NCI-H446 (cell line): ENCODE results near the gene MYO15A.

Experiments used
- DNase-seq, 2 experiments: peaks; one replicate each; lab custom pipeline; 2025; lab: John Stamatoyannopoulos, UW

The MYO15A gene

GRCh38 chr17:18159551-18160120 is 51.1 kb downstream of the MYO15A start:
- DNase-seq, result no peak

DNA sequence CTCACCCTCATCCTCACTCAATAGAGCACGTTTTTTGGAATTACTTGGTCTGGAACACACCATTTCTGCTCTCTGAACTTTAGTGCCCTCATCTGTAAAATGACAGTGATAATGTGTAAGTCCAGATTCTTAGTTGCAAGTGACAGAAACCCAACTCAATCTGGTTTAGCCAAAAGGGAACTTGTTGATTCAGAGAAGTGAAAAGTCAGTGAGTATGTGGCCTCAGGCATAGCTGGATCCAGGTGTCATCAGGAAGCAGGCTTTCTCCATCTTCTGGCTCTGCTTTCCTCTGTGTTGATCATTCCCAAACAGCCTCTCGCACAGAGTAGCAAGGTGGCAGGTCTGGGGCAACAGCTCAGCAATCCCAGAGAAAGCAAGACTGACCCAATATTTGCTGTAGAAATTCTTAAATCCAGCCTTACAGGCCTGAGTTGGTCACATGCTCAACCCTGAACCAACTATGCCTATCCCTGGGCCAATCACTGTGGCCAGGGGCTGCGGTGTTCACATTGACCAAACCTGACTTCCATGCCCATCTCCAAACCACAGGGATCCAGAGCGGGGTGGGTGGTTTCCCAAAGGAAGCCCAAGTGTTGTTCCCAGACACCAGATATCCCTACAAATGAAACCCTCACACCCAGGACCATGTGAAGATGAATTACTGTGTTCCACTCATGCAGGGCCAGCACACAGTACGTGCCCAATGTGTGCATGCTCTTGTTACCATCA is 51.7 kb downstream of the MYO15A start:
- DNase-seq, result no peak

DNA sequence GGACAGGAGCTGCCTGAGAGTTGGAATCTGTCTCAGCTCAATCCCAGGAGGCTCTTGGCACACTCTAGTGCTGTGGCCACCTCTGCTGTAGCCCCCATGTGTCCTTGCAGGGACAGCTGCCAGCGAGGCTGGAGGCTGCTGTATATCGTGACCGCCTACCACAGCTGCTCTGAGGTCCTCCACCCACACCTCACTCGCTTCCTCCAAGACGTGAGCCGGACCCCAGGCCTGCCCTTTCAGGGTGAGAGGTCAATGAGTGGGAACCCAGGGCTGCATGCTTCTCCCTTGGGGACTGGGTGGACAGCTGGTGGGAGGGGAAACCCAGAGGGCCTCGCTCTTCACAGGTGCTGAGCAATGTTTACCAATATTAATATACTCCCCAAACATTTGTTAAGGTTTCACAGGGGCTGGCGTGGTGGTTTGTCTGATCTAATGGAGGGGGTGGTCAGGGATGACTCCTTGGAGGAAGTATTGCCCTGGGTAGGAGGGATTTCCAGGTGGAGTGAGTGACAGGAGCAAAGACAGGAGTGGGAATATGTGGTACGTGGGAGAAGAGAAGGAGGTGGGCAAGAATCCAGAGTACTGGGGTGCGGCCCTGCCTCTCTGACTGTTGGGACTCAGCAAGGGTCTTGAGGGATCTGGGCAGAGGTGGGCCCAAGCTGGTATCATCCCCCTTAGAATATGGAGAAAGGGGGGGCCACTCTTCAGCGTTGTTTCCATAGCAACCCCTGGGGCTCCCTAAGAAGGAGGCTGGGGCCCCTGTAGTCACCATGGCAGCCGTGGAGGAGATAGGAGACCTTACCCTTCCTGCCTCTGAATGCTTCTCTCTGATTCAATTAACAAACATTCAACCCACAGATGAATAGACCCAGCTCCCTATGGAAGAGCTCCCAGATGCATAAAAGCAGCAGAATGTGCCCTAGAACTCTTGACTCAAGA is 52.9 kb downstream of the MYO15A start:
- no peak for DNase-seq

GRCh38 chr17:18163547-18163946 is 55.0 kb downstream of the MYO15A start:
- DNase-seq, result no peak

- peak in 1 of 2 experiments; percentile 48 for DNase-seq
These were observed 58.3 kb downstream of the MYO15A start for GRCh38 chr17:18166894-18167293.

DNA sequence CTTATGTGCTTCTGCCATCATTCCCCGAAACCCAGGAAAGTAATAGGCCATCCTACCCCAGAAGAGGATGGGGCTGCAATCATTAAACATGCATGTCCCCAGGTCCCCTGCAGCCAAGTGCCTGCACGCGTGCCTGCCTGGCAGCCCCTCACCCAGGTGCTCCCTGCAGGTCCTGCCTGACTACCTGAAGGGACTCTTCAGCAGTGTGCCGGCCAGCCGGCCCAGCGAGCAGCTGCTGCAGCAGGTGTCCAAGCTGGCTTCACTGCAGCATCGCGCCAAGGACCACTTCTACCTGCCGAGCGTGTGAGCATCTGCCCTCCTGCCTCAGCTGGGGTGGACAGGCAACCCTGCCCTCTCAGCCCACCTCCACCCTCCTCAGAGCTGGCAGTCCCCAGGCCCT is 58.9 kb downstream of the MYO15A start:
- no peak for DNase-seq

DNA sequence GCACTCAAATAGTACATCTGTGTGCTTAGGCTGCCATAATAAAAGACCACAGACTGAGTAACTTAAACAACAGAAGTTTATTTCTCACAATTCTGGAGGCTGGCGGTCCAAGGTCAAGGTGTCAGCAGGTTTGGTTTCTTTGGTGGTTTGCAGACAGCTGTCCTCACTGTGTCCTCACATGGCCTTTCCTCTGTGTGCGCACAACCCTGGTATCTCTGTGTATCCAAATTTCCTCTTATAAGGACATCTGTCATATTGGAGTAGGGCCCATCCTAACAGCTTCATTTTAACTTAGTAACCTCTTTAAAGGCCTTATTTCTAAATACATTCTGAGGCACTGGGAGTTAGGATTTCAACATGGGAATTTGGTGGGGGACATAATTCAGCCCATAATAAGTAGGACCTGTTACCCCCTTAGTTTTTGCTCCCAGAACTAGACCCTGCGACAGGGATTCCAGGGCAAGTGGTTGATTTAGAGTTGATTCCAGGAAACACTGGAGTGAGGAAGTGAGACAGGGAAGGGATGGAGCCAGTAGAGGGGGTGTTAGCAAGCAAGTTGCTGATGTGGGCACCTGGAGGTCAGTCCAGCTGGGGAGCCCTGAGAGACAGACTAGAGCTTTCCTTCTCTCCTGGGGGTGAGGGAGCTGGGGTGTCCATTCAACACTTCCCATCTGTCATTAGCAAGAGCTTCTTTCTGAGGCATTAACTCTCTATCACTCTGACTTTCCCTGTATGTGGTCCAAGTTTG is 64.1 kb downstream of the MYO15A start:
- peak in 1 of 2 experiments; percentile 42 for DNase-seq

GRCh38 chr17:18173740-18174139 is 65.2 kb downstream of the MYO15A start:
- DNase-seq, result no peak

DNA sequence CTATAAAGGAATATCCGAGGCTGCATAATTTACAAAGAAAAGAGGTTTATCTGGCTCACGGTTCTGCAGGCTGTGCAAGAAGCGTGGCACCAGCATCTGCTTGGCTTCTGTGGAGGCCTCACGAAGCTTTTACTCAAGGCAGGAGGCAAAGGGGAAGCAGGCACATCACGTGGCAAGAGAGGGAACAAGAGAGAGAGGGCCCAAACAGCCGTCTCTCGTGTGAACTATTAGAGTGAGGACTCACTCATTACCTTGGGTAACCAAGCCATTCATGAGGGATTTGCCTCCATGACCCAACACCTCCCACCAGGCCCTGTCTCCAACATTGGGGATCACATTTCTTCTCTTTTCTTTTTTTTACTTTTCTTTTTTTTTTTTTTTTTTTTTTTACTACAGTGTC is 67.6 kb downstream of the MYO15A start:
- DNase-seq, result no peak

DNA sequence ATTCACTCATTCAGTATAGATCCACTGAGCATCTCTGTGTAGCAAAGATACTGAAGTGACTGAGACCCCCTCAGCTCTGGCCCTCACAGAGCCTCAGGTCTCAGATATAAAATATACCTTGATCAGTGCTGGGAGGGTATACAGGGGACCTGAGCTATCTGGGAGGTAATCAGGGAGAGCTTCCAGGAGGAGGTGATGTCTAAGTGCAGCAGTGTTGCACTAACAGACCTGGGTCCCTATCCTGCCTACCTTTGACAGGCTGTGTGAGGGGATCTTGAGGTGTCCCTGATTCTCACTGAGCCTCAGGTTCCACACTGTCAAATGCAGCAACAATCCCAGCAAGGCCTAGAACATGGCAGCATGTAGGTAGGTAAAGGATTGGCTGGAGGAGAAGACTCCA is 68.6 kb downstream of the MYO15A start:
- DNase-seq, result no peak

DNA sequence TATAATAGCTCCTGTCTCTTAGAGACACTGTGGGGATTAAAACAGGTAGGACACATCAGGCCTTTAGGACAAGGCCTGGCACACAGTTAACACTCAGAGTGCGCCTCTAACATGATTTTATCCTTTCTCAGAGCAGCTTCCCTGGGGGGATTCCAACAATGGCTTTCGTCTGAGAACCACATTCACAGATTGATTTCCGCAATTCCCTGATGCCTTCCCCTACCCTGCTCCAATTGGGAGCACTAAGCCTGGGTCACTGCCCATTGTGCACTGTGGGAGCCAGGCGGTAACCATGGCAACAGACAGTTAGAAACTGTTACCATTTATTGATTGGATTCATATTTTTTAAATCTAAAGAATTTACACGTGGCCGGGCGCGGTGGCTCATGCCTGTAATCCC is 69.2 kb downstream of the MYO15A start:
- no peak for DNase-seq

GRCh38 chr17:18179196-18179595 is 70.6 kb downstream of the MYO15A start:
- no peak for DNase-seq

DNA sequence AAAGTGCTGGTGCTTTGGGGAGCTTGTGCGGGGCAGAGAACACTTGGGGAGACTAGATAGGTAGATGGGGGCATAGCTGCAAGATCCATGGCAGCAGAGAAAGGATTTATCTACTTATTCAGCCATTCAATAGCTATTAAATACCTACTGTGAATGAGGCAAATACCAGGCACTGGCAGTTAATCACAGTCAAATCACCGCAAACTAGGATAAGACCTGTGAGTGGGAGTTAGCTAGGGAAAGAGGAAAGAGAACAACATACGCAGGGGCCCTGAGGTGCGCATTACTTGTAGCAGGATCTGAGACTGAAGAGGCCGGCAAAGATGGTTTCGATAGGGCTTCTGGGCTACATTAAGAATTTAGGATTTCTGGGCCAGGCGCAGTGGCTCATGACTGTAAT is 71.2 kb downstream of the MYO15A start:
- DNase-seq, result no peak

DNA sequence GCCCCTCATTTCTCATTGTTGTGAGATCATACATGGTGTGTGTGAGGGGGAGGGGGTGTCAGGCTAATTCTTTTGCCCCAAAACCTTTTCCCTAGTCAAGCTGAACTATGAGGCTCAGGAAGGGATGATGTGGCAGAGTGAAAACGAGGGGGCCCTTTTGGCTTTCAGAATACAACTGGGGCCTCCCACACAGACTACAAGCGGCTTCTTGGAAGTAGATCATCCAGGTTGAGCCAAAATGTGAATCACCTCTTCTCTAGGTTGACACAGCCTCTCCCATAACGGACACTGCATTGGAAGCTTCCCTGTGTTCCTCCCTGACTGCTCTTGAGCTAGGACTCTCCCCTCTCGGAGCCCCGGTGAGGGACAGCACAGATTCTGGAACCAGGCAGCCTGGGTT is 72.8 kb downstream of the MYO15A start:
- DNase-seq, result no peak

GRCh38 chr17:18182110-18182977 is 73.8 kb downstream of the MYO15A start:
- peak in 1 of 2 experiments; percentile 50 for DNase-seq

GRCh38 chr17:18182978-18183333 is 74.4 kb downstream of the MYO15A start:
- DNase-seq, result peak in 1 of 2 experiments; percentile 90

DNA sequence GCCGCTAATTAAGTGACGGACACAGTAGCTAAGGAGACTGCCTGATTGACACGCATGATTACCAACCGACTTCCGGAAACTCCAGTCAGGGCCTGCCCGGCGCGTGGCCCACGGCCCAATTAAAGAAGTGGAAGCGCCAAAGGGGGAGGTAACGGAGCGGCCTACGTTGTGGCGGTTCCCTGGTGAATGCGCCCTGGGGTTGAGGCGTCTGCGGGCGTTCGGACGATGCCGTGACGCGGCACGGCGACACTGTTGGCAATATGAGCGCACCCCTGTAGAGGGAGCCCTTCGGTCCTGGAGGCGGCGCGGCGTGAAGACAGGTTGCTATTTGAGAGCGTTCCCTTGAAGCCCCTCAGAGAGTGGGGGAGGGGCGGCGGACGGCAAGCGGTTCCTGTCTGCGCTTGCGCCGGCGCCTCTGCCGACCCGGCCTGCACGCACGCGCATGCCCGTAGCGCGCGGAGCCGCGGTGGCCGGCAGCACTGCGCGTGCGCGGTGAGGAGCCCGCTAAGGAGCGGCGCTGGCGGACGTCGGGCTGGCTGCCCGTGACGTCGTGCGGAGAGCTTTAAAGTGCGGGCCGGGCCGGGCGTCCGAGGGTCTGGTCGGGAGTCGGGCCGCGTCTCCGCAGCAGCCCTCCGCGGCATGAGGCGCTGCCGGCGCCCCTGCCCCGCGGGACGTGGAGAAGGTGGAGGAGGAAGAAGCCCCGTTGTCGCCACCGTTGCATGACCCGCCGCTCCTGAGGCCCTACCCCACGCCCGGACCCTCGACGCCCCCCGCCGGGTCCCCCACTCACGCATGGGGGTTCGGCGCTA is 75.0 kb downstream of the MYO15A start, which contains the start of gene ALKBH5:
Gene ALKBH5, plus strand, starts transcription at position 495 of the 809 bp plus-strand sequence. CDS start 416 bp downstream, outside the sequence.
- peak; percentile 96 to 99 for DNase-seq

DNA sequence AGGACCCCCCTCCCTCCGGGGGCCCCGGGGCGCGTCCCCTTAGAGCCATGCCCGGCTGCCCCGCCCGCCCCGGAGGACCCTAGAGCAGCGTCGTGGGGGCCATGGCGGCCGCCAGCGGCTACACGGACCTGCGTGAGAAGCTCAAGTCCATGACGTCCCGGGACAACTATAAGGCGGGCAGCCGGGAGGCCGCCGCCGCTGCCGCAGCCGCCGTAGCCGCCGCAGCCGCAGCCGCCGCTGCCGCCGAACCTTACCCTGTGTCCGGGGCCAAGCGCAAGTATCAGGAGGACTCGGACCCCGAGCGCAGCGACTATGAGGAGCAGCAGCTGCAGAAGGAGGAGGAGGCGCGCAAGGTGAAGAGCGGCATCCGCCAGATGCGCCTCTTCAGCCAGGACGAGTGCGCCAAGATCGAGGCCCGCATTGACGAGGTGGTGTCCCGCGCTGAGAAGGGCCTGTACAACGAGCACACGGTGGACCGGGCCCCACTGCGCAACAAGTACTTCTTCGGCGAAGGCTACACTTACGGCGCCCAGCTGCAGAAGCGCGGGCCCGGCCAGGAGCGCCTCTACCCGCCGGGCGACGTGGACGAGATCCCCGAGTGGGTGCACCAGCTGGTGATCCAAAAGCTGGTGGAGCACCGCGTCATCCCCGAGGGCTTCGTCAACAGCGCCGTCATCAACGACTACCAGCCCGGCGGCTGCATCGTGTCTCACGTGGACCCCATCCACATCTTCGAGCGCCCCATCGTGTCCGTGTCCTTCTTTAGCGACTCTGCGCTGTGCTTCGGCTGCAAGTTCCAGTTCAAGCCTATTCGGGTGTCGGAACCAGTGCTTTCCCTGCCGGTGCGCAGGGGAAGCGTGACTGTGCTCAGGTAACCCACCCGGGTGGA is 75.8 kb downstream of the MYO15A start:
- DNase-seq, result peak in 1 of 2 experiments; percentile 53

DNA sequence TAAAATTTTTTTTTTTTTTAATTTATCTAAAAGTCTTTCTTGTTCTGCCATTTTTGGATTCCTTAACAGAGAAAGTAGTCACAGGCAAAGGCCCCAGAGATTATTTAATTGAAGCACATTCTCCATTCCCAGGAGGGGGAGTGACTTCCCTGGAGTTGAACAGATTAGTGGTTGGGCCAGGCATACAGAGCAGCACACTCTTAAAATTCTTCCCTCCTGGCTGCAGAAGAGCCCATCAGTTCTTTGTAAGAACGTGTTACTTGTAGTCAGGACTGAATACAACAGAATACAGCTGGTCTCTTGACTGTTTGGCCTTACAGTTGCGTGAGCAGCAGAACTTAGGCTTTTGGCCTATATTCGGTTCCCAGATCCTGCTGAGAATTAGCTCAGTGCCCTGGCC is 76.8 kb downstream of the MYO15A start:
- no peak for DNase-seq
